ENCODE data around the gene PPM1B.
A peak's percentile ranks its signal among the peaks of the same experiment; 100 is the strongest.

Gene PPM1B

DNA sequence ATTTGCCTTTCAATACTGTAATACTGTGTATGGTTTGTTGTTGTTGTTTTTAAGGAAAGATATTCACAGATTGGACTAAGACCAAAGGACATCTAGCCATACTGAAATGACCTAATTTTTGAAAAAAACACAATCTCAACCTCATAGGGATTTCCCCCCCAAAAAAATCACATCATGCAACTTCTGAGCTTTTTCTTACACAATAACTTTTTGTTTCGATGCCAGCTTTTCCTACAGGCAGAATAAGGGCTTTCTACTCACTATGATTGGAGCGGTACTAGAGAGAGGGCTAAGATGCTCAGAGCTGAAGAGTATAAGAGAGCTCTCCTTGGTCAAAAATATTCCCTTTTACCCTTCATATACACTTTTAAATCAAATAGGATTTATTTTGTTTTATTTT, 74.2 kb downstream of the PPM1B start:
- Histone ChIP-seq H3K36me3 (ENCODE audit: control insufficient read depth, low read length) (no peaks in the 10 kb centered on the region), H4K20me1 (ENCODE audit: control insufficient read depth, insufficient read depth, low read depth, low read length) (no peaks in the 10 kb centered on the region), H3K27me3 (ENCODE audit: control insufficient read depth, low read length) (no peaks in the 10 kb centered on the region), H3K4me3 (ENCODE audit: low read length) (no peak overlapping the region), H3F3A (ENCODE audit: control insufficient read depth, insufficient read depth) (peaks cover 3% of the 10 kb centered on the region; the same call in 1 of the 2 replicates), H3K79me2 (ENCODE audit: control insufficient read depth, low read length) (no peaks in the 10 kb centered on the region), H3K4me2 (ENCODE audit: low read length) (no peak overlapping the region), H3K27ac (ENCODE audit: low read depth, low read length) (no peak overlapping the region), H3K9me3 (ENCODE audit: control insufficient read depth, insufficient read depth, low read length) (no peaks in the 10 kb centered on the region), H3K9me2 (replicated peaks; ENCODE audit: control insufficient read depth, low read length) (no peaks in the 10 kb centered on the region), H3K4me1 (ENCODE audit: control insufficient read depth, low read length) (peaks cover 7% of the 10 kb centered on the region)
- TF ChIP-seq EZH2phosphoT487 (IDR thresholded peaks at IDR 0.05; ENCODE audit: borderline replicate concordance, low read length): no peak
- TF ChIP-seq, protein P1, sequence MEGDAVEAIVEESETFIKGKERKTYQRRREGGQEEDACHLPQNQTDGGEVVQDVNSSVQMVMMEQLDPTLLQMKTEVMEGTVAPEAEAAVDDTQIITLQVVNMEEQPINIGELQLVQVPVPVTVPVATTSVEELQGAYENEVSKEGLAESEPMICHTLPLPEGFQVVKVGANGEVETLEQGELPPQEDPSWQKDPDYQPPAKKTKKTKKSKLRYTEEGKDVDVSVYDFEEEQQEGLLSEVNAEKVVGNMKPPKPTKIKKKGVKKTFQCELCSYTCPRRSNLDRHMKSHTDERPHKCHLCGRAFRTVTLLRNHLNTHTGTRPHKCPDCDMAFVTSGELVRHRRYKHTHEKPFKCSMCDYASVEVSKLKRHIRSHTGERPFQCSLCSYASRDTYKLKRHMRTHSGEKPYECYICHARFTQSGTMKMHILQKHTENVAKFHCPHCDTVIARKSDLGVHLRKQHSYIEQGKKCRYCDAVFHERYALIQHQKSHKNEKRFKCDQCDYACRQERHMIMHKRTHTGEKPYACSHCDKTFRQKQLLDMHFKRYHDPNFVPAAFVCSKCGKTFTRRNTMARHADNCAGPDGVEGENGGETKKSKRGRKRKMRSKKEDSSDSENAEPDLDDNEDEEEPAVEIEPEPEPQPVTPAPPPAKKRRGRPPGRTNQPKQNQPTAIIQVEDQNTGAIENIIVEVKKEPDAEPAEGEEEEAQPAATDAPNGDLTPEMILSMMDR (IDR thresholded peaks at IDR 0.05; ENCODE audit: low read depth, low read length, poor library complexity, severe bottlenecking): no peak

DNA sequence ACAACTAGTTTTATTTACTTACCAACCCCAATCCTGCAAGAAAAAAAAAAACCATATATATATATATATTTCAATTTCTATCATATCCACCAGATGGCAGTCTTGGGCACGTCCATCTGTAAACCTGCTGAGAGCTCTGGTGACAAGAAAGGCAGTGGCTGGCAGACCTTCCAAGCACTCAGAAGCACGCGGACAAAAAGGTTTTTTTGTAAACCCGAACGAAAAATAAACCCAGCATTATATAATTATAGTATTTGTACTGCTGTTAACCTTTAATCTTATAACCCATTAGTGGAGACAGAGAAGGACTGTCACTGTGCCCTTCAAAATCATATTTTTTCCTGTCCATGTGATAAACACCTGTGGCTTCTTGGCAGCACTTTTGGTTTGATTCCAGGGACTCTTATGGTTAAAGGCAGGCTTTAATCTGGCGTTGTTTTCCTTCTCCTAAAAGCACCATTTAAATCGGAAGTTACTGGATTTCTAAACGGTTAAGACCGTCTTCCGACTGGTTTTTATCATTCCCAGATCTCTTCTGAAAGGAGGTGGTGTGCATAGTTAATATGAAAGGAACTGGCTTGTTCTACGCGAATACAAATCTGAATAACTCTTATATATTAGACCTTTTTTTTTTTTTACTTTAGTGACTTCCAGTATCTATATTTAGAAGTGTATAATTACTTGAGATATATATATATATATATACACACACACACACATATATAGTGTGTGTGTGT, 75.6 kb downstream of the PPM1B start:
- Histone ChIP-seq H3K4me3 (ENCODE audit: low read length) (peak overlapping the region; percentile 48), H3K9me3 (ENCODE audit: control insufficient read depth, insufficient read depth, low read length) (no peaks in the 10 kb centered on the region), H3K36me3 (ENCODE audit: control insufficient read depth, low read length) (no peaks in the 10 kb centered on the region), H3K9me2 (replicated peaks; ENCODE audit: control insufficient read depth, low read length) (no peaks in the 10 kb centered on the region), H3K4me1 (ENCODE audit: control insufficient read depth, low read length) (peaks cover 7% of the 10 kb centered on the region), H3F3A (ENCODE audit: control insufficient read depth, insufficient read depth) (peaks cover 3% of the 10 kb centered on the region; the same call in 1 of the 2 replicates), H3K4me2 (ENCODE audit: low read length) (peak overlapping the region; percentile 59), H4K20me1 (ENCODE audit: control insufficient read depth, insufficient read depth, low read depth, low read length) (no peaks in the 10 kb centered on the region), H3K79me2 (ENCODE audit: control insufficient read depth, low read length) (no peaks in the 10 kb centered on the region), H3K27me3 (ENCODE audit: control insufficient read depth, low read length) (no peaks in the 10 kb centered on the region), H3K27ac (ENCODE audit: low read depth, low read length) (no peak overlapping the region)
- TF ChIP-seq, protein P1 (IDR thresholded peaks at IDR 0.05; ENCODE audit: low read depth, low read length, poor library complexity, severe bottlenecking): peak; percentile 23
- no peak for TF ChIP-seq EZH2phosphoT487 (IDR thresholded peaks at IDR 0.05; ENCODE audit: borderline replicate concordance, low read length)

DNA sequence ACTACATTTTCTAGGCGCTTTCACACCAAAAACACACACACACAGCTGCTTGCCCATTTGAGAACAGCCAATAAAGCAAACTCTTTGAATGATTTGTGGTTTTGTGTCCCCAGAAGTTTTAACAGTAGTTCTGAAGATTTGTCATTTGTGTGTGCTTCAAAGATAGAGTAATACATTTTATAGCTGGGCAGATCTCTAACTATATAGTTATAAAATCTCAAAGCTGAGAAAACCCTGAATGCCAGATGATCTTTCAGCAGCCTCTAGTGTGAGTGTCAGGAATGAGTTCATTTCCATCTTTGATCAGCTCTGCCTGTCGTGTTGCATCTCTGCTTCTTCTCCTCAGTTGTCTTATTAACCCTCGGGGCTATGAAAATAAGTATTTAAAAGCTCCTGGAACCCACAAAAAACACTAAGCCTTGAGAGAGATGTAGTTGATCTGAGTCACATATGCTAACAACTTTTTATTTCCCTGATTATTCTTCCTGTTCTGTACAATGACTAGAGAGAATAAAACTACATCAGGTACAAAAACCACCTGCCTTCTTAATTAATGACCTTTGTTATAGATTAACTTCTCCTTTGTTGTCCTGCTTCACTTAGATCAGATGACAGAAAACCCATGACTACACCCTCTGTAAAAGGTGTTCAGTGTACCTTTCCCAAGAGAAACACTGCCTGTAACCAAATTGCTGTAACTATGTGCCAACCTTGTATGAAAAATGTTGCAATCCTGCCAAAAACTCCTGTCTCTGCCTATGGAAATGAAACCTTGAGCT, 76.6 kb downstream of the PPM1B start:
- no peaks in the 10 kb centered on the region for H3K79me2 ChIP-seq (ENCODE audit: control insufficient read depth, low read length)
- H4K20me1 ChIP-seq (ENCODE audit: control insufficient read depth, insufficient read depth, low read depth, low read length): no peaks in the 10 kb centered on the region
- H3K27ac ChIP-seq (ENCODE audit: low read depth, low read length): no peak overlapping the region
- no peaks in the 10 kb centered on the region for H3K36me3 ChIP-seq (ENCODE audit: control insufficient read depth, low read length)
- TF ChIP-seq, protein P1 (IDR thresholded peaks at IDR 0.05; ENCODE audit: low read depth, low read length, poor library complexity, severe bottlenecking): no peak
- no peak for TF ChIP-seq EZH2phosphoT487 (IDR thresholded peaks at IDR 0.05; ENCODE audit: borderline replicate concordance, low read length)
- H3K9me2 ChIP-seq (replicated peaks; ENCODE audit: control insufficient read depth, low read length): no peaks in the 10 kb centered on the region
- H3K4me2 ChIP-seq (ENCODE audit: low read length): no peak overlapping the region
- H3K9me3 ChIP-seq (ENCODE audit: control insufficient read depth, insufficient read depth, low read length): no peaks in the 10 kb centered on the region
- no peak overlapping the region for H3K4me3 ChIP-seq (ENCODE audit: low read length)
- H3F3A ChIP-seq (ENCODE audit: control insufficient read depth, insufficient read depth): no peaks in the 10 kb centered on the region
- no peaks in the 10 kb centered on the region for H3K27me3 ChIP-seq (ENCODE audit: control insufficient read depth, low read length)
- H3K4me1 ChIP-seq (ENCODE audit: control insufficient read depth, low read length): peaks cover 7% of the 10 kb centered on the region
